GM20431 (cell line): ENCODE measurements around the gene SLC7A7.
"Not testable (repeated sequence)": the region's sequence is repeated elsewhere in the genome, so short reads cannot be mapped to it uniquely, and the experiment has no call there.

Source experiments
- in situ Hi-C: fragments of 300-500 bp; cut with MseI, MboI; formaldehyde crosslinking; loops from one replicate; pipeline ENCODE4 v1.15.0; 2020; ENCODE audit warnings: low sequenced_read_pairs; ENCODE audit not compliant: unreplicated experiment

Gene SLC7A7

GRCh38 chr14:22824711-22825359 lies 9.6 kb upstream of the SLC7A7 start:
- in situ Hi-C loops = loop anchor here (25.0 kb wide), 1 partner anchor 438 kb away; no protein-coding TSS in a partner anchor

GRCh38 chr14:22822571-22823098 lies 7.4 kb upstream of the SLC7A7 start:
- in situ Hi-C loops = no loop called here

- in situ Hi-C loops = no loop called here
Measured at GRCh38 chr14:22822016-22822570, 6.9 kb upstream of the SLC7A7 start.

DNA sequence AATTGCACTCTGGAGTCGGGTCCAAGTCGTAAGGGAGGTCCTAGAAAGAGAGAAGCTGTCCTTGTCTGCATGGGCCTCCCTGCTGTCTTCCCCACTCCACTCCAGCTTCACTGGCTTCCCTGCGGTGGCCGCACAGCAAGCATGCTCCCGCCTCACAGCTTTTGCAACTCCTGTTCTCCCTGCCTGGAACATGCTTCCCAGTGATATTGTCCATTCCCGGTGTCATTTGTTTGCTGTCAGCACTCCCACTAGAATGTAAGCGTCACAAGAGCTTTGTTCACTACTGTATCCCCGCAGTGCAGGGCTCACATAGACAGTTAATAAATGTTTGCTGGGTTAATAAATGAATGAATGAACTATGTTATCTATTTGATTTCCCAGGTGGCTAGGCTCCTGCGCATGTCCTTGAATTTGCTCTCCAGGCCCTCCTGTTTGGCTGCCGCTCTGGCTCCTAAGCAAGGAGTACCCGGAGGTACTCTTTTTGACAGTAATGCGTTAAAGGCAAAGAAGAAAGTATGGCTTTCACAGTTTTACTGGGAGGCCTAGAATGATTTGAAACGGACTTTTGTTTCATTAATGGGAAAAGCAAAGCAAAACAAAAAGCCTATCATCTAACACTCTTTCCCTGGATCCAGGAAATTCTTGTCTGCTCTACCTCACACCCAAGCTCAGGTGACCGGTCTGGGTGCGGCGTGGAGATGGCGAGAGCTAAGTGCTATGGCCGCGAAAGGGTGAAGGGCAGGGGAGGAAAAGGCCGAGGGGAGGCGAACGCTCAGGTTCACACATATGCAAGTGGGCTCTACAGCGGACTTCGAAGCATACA lies 6.2 kb upstream of the SLC7A7 start:
- in situ Hi-C loops = no loop called here

GRCh38 chr14:22820731-22821130 lies 5.5 kb upstream of the SLC7A7 start:
- in situ Hi-C loops = no loop called here

- in situ Hi-C loops = no loop called here
Measured at GRCh38 chr14:22819151-22819988, 4.1 kb upstream of the SLC7A7 start.

GRCh38 chr14:22814373-22814772 lies 862 bp downstream of the SLC7A7 start:
- in situ Hi-C loops = no loop called here

- in situ Hi-C loops = no loop called here
Measured at GRCh38 chr14:22813145-22813544, 2.1 kb downstream of the SLC7A7 start.

- in situ Hi-C loops = no loop called here
Measured at GRCh38 chr14:22812744-22813143, 2.5 kb downstream of the SLC7A7 start.

- in situ Hi-C loops = no loop called here
Measured at GRCh38 chr14:22811722-22812121, 3.5 kb downstream of the SLC7A7 start.

DNA sequence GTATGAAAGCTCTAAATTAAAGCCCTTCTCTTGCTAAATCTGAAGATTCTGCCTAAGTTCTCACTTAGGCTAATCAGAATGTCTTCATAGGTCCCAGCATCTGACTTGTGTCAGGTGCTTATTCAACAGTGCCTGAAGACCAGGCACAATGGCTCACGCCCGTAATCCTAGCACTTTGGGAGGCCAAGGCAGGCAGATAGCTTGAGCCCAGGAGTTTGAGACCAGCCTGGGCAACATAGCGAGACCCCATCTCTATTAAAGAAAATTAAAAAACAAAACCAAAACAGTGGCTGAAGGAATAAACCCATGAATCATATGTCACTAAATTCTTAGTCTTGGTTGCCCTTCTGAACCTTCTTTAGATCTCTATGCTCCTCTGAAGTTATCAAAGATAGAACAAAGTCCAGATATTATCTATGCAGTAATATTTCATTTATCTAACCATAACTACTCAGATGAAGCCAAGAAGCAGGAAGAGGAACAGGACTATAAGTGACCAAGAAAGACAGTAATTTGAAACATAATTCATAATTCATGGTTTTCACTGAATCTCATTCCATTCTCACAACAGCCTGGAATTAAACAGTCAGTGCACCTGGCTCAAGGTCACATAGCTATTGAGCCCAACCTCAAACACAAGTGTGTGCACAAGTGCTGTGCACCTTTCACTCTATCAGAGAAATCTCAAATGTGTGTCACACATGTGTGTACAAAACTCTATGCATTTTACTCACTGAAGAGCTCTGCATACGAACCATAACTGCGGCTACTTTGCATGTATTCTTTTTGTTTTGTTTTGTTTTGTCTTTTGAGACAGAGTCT lies 6.6 kb downstream of the SLC7A7 start:
- in situ Hi-C loops = no loop called here

DNA sequence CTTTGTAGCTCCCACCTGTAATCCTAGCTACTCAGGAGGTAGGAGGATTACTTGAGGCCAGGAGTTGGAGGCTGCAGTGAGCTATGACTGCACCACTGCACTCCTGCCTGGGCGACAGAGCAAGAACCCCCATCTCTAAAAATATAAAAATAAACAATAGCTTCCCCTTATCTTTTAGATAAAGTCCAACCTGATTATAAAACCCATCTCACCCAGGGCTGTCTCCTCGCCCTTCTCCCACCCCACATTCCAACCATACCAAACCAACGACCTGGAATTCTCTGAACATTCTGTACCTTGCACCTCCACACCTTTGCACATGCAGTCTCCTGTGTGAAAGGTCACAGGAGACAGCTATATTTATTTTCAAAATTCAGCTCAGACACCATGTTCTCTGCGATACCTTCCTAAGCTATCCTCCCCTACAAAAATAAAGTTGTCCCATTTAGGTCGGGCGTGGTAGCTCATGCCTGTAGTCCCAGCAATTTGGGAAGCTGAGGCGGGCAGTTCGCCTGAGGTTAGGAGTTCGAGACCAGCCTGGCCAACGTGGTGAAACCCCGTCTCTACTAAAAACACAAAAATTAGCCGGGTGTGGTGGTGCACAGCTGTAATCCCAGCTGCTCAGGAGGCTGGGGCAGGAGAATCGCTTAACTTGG lies 7.7 kb downstream of the SLC7A7 start:
- in situ Hi-C loops = no loop called here

GRCh38 chr14:22805235-22805634 lies 10.0 kb downstream of the SLC7A7 start:
- in situ Hi-C loops = not testable (repeated sequence)

DNA sequence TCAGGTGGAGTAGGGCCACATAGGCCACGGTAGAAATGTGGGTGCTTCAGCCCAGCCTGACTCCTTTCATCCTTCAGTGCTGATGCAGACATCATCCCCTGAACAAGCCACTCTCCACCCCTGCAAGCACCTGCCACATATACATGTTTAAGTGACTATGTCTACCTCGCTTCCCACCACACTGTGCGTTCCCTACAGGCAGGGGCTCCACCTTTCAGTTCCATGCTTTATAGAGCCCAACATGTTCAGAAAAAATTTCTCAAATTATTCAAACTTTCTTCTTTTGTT lies 11.6 kb downstream of the SLC7A7 start:
- in situ Hi-C loops = no loop called here

GRCh38 chr14:22802860-22803686 lies 12.2 kb downstream of the SLC7A7 start:
- in situ Hi-C loops = no loop called here

DNA sequence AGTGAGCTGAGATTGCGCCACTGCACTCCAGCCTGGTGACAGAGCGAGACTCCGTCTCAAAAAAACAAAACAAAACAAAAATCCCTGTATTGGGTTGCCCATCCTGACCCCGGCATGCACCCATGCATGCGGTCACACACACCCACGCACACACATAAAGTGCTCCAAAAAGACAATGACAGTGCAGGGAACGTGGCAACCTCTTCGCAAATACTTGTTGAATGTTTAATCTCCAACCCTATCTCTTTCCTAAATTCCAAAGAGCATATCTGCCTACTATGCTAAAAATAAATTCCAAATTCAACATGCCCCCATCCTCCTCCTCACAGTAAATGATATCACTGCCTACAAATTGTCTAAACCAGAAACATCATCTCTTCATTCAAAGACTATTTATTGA lies 13.5 kb downstream of the SLC7A7 start:
- in situ Hi-C loops = no loop called here

- in situ Hi-C loops = no loop called here
Measured at GRCh38 chr14:22800346-22800745, 14.9 kb downstream of the SLC7A7 start.

DNA sequence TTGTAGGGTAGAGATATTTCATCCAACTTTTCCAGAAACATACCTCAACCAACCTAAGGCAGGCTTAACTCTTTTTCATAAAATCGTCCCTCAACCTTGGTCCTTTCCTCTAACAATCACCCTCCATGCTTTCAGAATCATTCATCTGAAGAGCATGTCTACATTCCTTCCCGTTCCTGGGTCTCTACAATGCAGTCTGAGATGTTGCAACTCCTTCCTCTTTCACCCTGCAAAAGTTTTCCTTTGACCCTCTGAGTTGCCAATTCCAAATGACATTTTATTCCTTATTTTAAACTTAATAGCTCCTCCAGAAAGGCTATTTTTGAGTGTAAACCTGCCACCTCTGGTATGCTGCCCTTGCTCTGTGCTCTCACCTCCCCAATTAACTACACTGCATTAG lies 16.7 kb downstream of the SLC7A7 start:
- in situ Hi-C loops = no loop called here
